IMR-90 (cell line): ENCODE measurements around the gene STIM1. TPM values are rescaled to one million over a fixed set of nuclear protein-coding genes. Genes with fewer than 3 reads are reported as not detected.

Experiments used
- ATAC-seq: fragments of 200-7000 bp; cut with Tn5 transposase; 2 replicates; pipeline ENCODE4 v1.9.1; 2020; ENCODE audit warnings: low read depth, mild to moderate bottlenecking, moderate library complexity
- BruUV-seq: library from RNA; stranded (reverse); fragments of 400-500 nt; replicated peaks from 2 replicates; lab custom pipeline; 2021; lab: Mats Ljungman, UMichigan
- CTCF ChIA-PET: fragments of 300-600 bp; formaldehyde crosslinking; extraction: SDS; loops from one replicate; lab custom pipeline; 2021; ENCODE audit warnings: antibody characterized with exemption; lab: Yijun Ruan, JAX
- POLR2A ChIA-PET: fragments of 300-600 bp; sonication (Branson Sonifier 250); formaldehyde crosslinking; loops from one replicate; lab custom pipeline; 2022; ENCODE audit warnings: antibody characterized with exemption; ENCODE audit not compliant: unreplicated experiment; lab: Charles Lee
- DNase-seq: peaks from one replicate; pipeline ENCODE4 v3.0.0; 2013
- H2AFZ ChIP-seq: replicated peaks from 2 replicates; pipeline ENCODE3; 2013; ENCODE audit warnings: low read length, mild to moderate bottlenecking; ENCODE audit not compliant: poor library complexity
- H2AK5ac ChIP-seq: 2 replicates; pipeline ENCODE4 v1.6.1; 2013; ENCODE audit warnings: low read depth, low read length, inconsistent platforms
- H2AK9ac ChIP-seq: replicated peaks from 2 replicates; pipeline ENCODE3; 2013; ENCODE audit warnings: mild to moderate bottlenecking, low read depth, low read length, moderate library complexity; ENCODE audit not compliant: poor library complexity
- H2BK120ac ChIP-seq: 2 replicates; pipeline ENCODE4 v1.6.1; 2013; ENCODE audit warnings: low read depth, low read length, inconsistent platforms
- H2BK15ac ChIP-seq: 3 replicates; pipeline ENCODE4 v1.6.1; 2013; ENCODE audit warnings: low read depth, low read length, inconsistent platforms
- H2BK20ac ChIP-seq: 2 replicates; pipeline ENCODE4 v1.6.1; 2013; ENCODE audit warnings: low read depth, mild to moderate bottlenecking, inconsistent platforms, low read length, moderate library complexity
- H2BK5ac ChIP-seq: 2 replicates; pipeline ENCODE4 v1.6.1; 2013; ENCODE audit warnings: mild to moderate bottlenecking, low read depth, low read length, inconsistent platforms; ENCODE audit not compliant: poor library complexity, severe bottlenecking
- H3K14ac ChIP-seq: replicated peaks from 2 replicates; pipeline ENCODE4 v1.6.1; 2013; ENCODE audit warnings: low read depth, low read length, inconsistent platforms
- H3K18ac ChIP-seq: 2 replicates; pipeline ENCODE4 v1.6.1; 2013; ENCODE audit warnings: low read depth, low read length, control low read depth
- H3K23ac ChIP-seq: 2 replicates; pipeline ENCODE4 v1.6.1; 2013; ENCODE audit warnings: low read depth, low read length, inconsistent platforms
- H3K27ac ChIP-seq: 2 replicates; pipeline ENCODE4 v1.5.1; 2013; ENCODE audit warnings: mild to moderate bottlenecking, control low read depth, low read length; ENCODE audit not compliant: insufficient read depth
- H3K27me3 ChIP-seq: 2 replicates; pipeline ENCODE4 v1.6.1; 2013; ENCODE audit warnings: low read length; ENCODE audit not compliant: control insufficient read depth, insufficient read depth
- H3K36me3 ChIP-seq: 2 replicates; pipeline ENCODE4 v1.6.1; 2013; ENCODE audit warnings: low read length, mixed read lengths; ENCODE audit not compliant: control insufficient read depth, insufficient read depth
- H3K4ac ChIP-seq: 2 replicates; pipeline ENCODE4 v1.6.1; 2013; ENCODE audit warnings: low read depth, low read length, inconsistent platforms
- H3K4me1 ChIP-seq: 2 replicates; pipeline ENCODE4 v1.6.1; 2013; ENCODE audit warnings: low read length, mixed read lengths; ENCODE audit not compliant: control insufficient read depth, insufficient read depth
- H3K4me2 ChIP-seq: 2 replicates; pipeline ENCODE4 v1.6.1; 2013; ENCODE audit warnings: low read depth, mild to moderate bottlenecking, control low read depth, low read length, moderate library complexity
- H3K4me3 ChIP-seq: 2 replicates; pipeline ENCODE4 v1.5.1; 2013; ENCODE audit warnings: low read depth, mild to moderate bottlenecking, control low read depth, low read length, moderate library complexity; ENCODE audit not compliant: insufficient read depth
- H3K56ac ChIP-seq: 2 replicates; pipeline ENCODE4 v1.6.1; 2013; ENCODE audit warnings: low read length, inconsistent platforms; ENCODE audit not compliant: insufficient read depth; ENCODE audit errors: extremely low read depth
- H3K79me1 ChIP-seq, 2 experiments: 2 replicates each; pipeline ENCODE4 v1.6.1; 2013; ENCODE audit warnings: low read length in 2 of 2, inconsistent platforms in 1 of 2, low read depth in 1 of 2
- H3K9ac ChIP-seq: 2 replicates; pipeline ENCODE4 v1.6.1; 2013; ENCODE audit warnings: low read depth, low read length, control low read depth
- H3K9me1 ChIP-seq: 2 replicates; pipeline ENCODE4 v1.6.1; 2013; ENCODE audit warnings: low read length, inconsistent platforms; ENCODE audit not compliant: insufficient read depth
- H3K9me3 ChIP-seq: 2 replicates; pipeline ENCODE4 v1.6.1; 2013; ENCODE audit warnings: low read length; ENCODE audit not compliant: control insufficient read depth, insufficient read depth
- H4K20me1 ChIP-seq: 2 replicates; pipeline ENCODE4 v1.6.1; 2013; ENCODE audit warnings: low read length, inconsistent platforms; ENCODE audit not compliant: insufficient read depth
- H4K5ac ChIP-seq: 2 replicates; pipeline ENCODE4 v1.6.1; 2013; ENCODE audit warnings: mild to moderate bottlenecking, low read depth, low read length, control low read depth
- H4K8ac ChIP-seq, 2 experiments: 2 replicates each; pipeline ENCODE4 v1.6.1; 2013; ENCODE audit warnings: low read depth in 2 of 2, low read length in 2 of 2, control low read depth in 1 of 2, inconsistent platforms in 1 of 2
- H4K91ac ChIP-seq: 2 replicates; pipeline ENCODE4 v1.6.1; 2013; ENCODE audit warnings: low read depth, low read length, inconsistent platforms; ENCODE audit not compliant: insufficient read depth
- BHLHE40 ChIP-seq: fragments of 150-350 bp; IDR thresholded peaks from 2 replicates; pipeline ENCODE4 v1.6.1; 2016; ENCODE audit warnings: mild to moderate bottlenecking, low read depth, low read length
- CEBPB ChIP-seq: IDR thresholded peaks from 2 replicates; pipeline ENCODE4 v1.6.1; 2012; ENCODE audit warnings: low read depth, low read length, improper control_type of control experiment
- CHD1 ChIP-seq: IDR thresholded peaks from 2 replicates; pipeline ENCODE4 v1.6.1; 2012; ENCODE audit warnings: low read depth, low read length, improper control_type of control experiment
- CTCF ChIP-seq: conservative IDR thresholded peaks from 2 replicates; pipeline ENCODE4 v1.5.1; 2012; ENCODE audit warnings: mild to moderate bottlenecking, low read depth, low read length, improper control_type of control experiment
- ELK1 ChIP-seq: fragments of 150-350 bp; IDR thresholded peaks from 2 replicates; pipeline ENCODE4 v1.6.1; 2016; ENCODE audit warnings: low read depth, mild to moderate bottlenecking, low read length, moderate library complexity, borderline replicate concordance
- FOS ChIP-seq: fragments of 150-350 bp; IDR thresholded peaks from 2 replicates; pipeline ENCODE4 v1.6.1; 2016; ENCODE audit warnings: low read depth, low read length
- MAFK ChIP-seq: IDR thresholded peaks from 2 replicates; pipeline ENCODE4 v1.6.1; 2012; ENCODE audit warnings: low read depth, low read length, improper control_type of control experiment
- MAZ ChIP-seq: IDR thresholded peaks from 2 replicates; pipeline ENCODE4 v1.6.1; 2012; ENCODE audit warnings: low read depth, mild to moderate bottlenecking, low read length, improper control_type of control experiment, moderate library complexity, borderline replicate concordance
- MXI1 ChIP-seq: IDR thresholded peaks from 2 replicates; pipeline ENCODE4 v1.6.1; 2012; ENCODE audit warnings: low read depth, mild to moderate bottlenecking, low read length, moderate library complexity, borderline replicate concordance
- NFE2L2 ChIP-seq: fragments of 150-350 bp; IDR thresholded peaks from 2 replicates; pipeline ENCODE4 v1.6.1; 2016; ENCODE audit warnings: low read depth, mild to moderate bottlenecking, low read length
- POLR2A ChIP-seq: IDR thresholded peaks from 2 replicates; pipeline ENCODE4 v1.6.1; 2012; ENCODE audit warnings: mild to moderate bottlenecking, low read depth, low read length
- RAD21 ChIP-seq: IDR thresholded peaks from 2 replicates; pipeline ENCODE4 v1.6.1; 2012; ENCODE audit warnings: low read length, improper control_type of control experiment
- RCOR1 ChIP-seq: IDR thresholded peaks from 2 replicates; pipeline ENCODE4 v1.6.1; 2012; ENCODE audit warnings: mild to moderate bottlenecking, low read length, improper control_type of control experiment; ENCODE audit not compliant: insufficient replicate concordance
- RFX5 ChIP-seq: IDR thresholded peaks from 2 replicates; pipeline ENCODE4 v1.8.0; 2012; ENCODE audit warnings: low read depth, mild to moderate bottlenecking, low read length, moderate library complexity
- SMC3 ChIP-seq: fragments of 150-350 bp; IDR thresholded peaks from 2 replicates; pipeline ENCODE4 v1.6.1; 2016; ENCODE audit warnings: low read depth, mild to moderate bottlenecking, antibody characterized with exemption, low read length, moderate library complexity
- USF2 ChIP-seq: fragments of 150-350 bp; IDR thresholded peaks from 2 replicates; pipeline ENCODE4 v1.6.1; 2017; ENCODE audit warnings: mild to moderate bottlenecking, antibody characterized with exemption, low read length, low read depth
- WGBS, 2 experiments: methylation state at CpG; one replicate each; pipeline versions ENCODE4 v1.1.5 to v1.1.7; 2013; ENCODE audit warnings: missing lambda C conversion rate in 2 of 2; ENCODE audit not compliant: insufficient read length in 1 of 2; ENCODE audit errors: extremely low coverage in 2 of 2; 5-methylcytosine and 5-hydroxymethylcytosine counted together
- dilution Hi-C: fragments of 300-500 bp; cut with HindIII; formaldehyde crosslinking; loops from one replicate; pipeline ENCODE4 v1.14.3; 2018; ENCODE audit warnings: low sequenced_read_pairs; ENCODE audit not compliant: unreplicated experiment
- in situ Hi-C: fragments of 300-500 bp; cut with MboI; formaldehyde crosslinking; loops from 3 replicates; pipeline ENCODE4 v1.14.3; 2019; ENCODE audit warnings: low sequenced_read_pairs, inconsistent platforms, mixed read lengths
- intact Hi-C: fragments of 100-400 bp; cut with micrococcal nuclease; formaldehyde crosslinking; loops from 2 replicates; pipeline ENCODE4 v1.10.0; 2022
- polyA plus RNA-seq, 3 experiments: library from polyadenylated mRNA; depleted of rRNA; stranded (reverse); fragments of >200 nt; gene quantifications; 2 replicates each; pipeline ENCODE4 v1.2.3, GENCODE V29; 2012; ENCODE audit warnings: low replicate concordance in 1 of 3
- total RNA-seq: library from RNA; depleted of rRNA; stranded (reverse); fragments of >200 nt; gene quantifications from 2 replicates; pipeline ENCODE4 v1.2.3, GENCODE V29; 2012

Gene STIM1
- total and polyA plus RNA-seq, 2 of the 4 experiments (the other 2 are of a cell fraction): 17.9 to 23.0 TPM

GRCh38 chr11:3830088-3830487, 25.4 kb upstream of the STIM1 start:
- no peak overlapping the region for H2BK120ac ChIP-seq
- no peaks in the 10 kb centered on the region for H3K4me1 ChIP-seq
- H2AFZ ChIP-seq: no peak overlapping the region
- intact Hi-C loops: no loop called here
- H4K91ac ChIP-seq: no peak overlapping the region
- H3K4me2 ChIP-seq: no peak overlapping the region
- H2BK5ac ChIP-seq: no peak overlapping the region
- no peak overlapping the region for H4K5ac ChIP-seq
- no peaks in the 10 kb centered on the region for H3K9me3 ChIP-seq
- DNase-seq (no peak), ATAC-seq (no peak)
- CTCF ChIA-PET: no interaction called here
- no peak overlapping the region for H3K18ac ChIP-seq
- POLR2A ChIA-PET: no interaction called here
- H3K27ac ChIP-seq: no peak overlapping the region
- H3K23ac ChIP-seq: no peak overlapping the region
- H3K14ac ChIP-seq: no peak overlapping the region
- no CpG with 5 or more reads among the region's 3 CpGs for WGBS, 2 experiments
- in situ Hi-C loops: no loop called here
- H3K9me1 ChIP-seq: peaks cover 34% of the 10 kb centered on the region
- H3K4ac ChIP-seq: no peak overlapping the region
- no peak overlapping the region for H2AK5ac ChIP-seq
- peaks cover 34% of the 10 kb centered on the region for H3K36me3 ChIP-seq
- H2BK15ac ChIP-seq: no peak overlapping the region
- peaks cover 48 to 71% of the 10 kb centered on the region in 2 experiments for H3K79me1 ChIP-seq
- H3K27me3 ChIP-seq: no peaks in the 10 kb centered on the region
- no peak overlapping the region for H3K9ac ChIP-seq
- H4K20me1 ChIP-seq: peaks cover 65% of the 10 kb centered on the region
- H4K8ac ChIP-seq: no peak overlapping the region
- no peak overlapping the region for H2AK9ac ChIP-seq
- no TSS peak for BruUV-seq
- H3K4me3 ChIP-seq: no peak overlapping the region
- no peak for TF ChIP-seq USF2
- no peak for TF ChIP-seq ELK1
- no peak for TF ChIP-seq BHLHE40
- no peak for TF ChIP-seq RCOR1
- no peak for TF ChIP-seq MXI1
- no peak for TF ChIP-seq POLR2A
- no peak for TF ChIP-seq NFE2L2
- no peak for TF ChIP-seq CHD1
- TF ChIP-seq RFX5: no peak
- TF ChIP-seq FOS: no peak
- no peak for TF ChIP-seq CTCF
- no peak for TF ChIP-seq SMC3
- TF ChIP-seq MAFK: no peak
- no peak for TF ChIP-seq RAD21
- no peak for TF ChIP-seq CEBPB
- no peak for TF ChIP-seq MAZ
- H3K56ac ChIP-seq: no peak overlapping the region
- dilution Hi-C loops: no loop called here
- H2BK20ac ChIP-seq: no peak overlapping the region
